Neuronal stem cell (in vitro differentiated cells): ENCODE measurements around the gene LRRC2.

Source experiments
- DNase-seq: peaks from one replicate; pipeline ENCODE4 v3.0.0-alpha.2; 2013; ENCODE audit warnings: low spot score
- H2AFZ ChIP-seq: one replicate; pipeline ENCODE4 v1.6.1; 2013; ENCODE audit warnings: mild to moderate bottlenecking, low read length, inconsistent platforms
- H2AK5ac ChIP-seq: 2 replicates; pipeline ENCODE4 v1.6.1; 2013; ENCODE audit warnings: low read depth, mild to moderate bottlenecking, inconsistent platforms, low read length, moderate library complexity, mixed read lengths
- H2BK120ac ChIP-seq: 2 replicates; pipeline ENCODE4 v1.6.1; 2013; ENCODE audit warnings: low read depth, mild to moderate bottlenecking, inconsistent platforms, low read length, moderate library complexity, mixed read lengths
- H2BK12ac ChIP-seq: one replicate; pipeline ENCODE4 v1.6.1; 2013; ENCODE audit warnings: low read length, inconsistent platforms
- H2BK15ac ChIP-seq: 2 replicates; pipeline ENCODE4 v1.6.1; 2013; ENCODE audit warnings: mild to moderate bottlenecking, low read length, inconsistent platforms, mixed read lengths
- H2BK5ac ChIP-seq: one replicate; pipeline ENCODE4 v1.6.1; 2013; ENCODE audit warnings: inconsistent platforms, mild to moderate bottlenecking, low read length, moderate library complexity
- H3K14ac ChIP-seq: one replicate; pipeline ENCODE4 v1.6.1; 2013; ENCODE audit warnings: low read length, inconsistent platforms
- H3K18ac ChIP-seq: 2 replicates; pipeline ENCODE4 v1.6.1; 2013; ENCODE audit warnings: low read length, inconsistent platforms
- H3K23ac ChIP-seq: 2 replicates; pipeline ENCODE4 v1.6.1; 2013; ENCODE audit warnings: low read depth, mild to moderate bottlenecking, mixed read lengths, low read length, inconsistent platforms; ENCODE audit not compliant: poor library complexity
- H3K27ac ChIP-seq: replicated peaks from 3 replicates; pipeline ENCODE4 v1.5.1; 2013; ENCODE audit warnings: low read length, inconsistent platforms
- H3K27me3 ChIP-seq, 3 experiments: 2 replicates each; pipeline ENCODE4 v1.6.1; 2013; ENCODE audit warnings: low read length in 3 of 3, mild to moderate bottlenecking in 2 of 3, inconsistent platforms in 1 of 3, low read depth in 1 of 3, mixed read lengths in 1 of 3, moderate library complexity in 1 of 3; ENCODE audit not compliant: control insufficient read depth in 3 of 3, insufficient read depth in 3 of 3
- H3K36me3 ChIP-seq, 2 donors: replicated peaks in 1 of 2; 2 replicates each; pipeline ENCODE4 v1.6.1; 2013; ENCODE audit warnings: low read length in 2 of 2; ENCODE audit not compliant: control insufficient read depth in 2 of 2, insufficient read depth in 2 of 2
- H3K4ac ChIP-seq: 2 replicates; pipeline ENCODE4 v1.6.1; 2013; ENCODE audit warnings: inconsistent platforms, mild to moderate bottlenecking, low read length, moderate library complexity
- H3K4me1 ChIP-seq, 2 donors: 1 replicate in 1 of 2; 2 replicates in 1 of 2; pipeline ENCODE4 v1.6.1; 2013; ENCODE audit warnings: low read length in 2 of 2, low read depth in 1 of 2; ENCODE audit not compliant: control insufficient read depth in 2 of 2, insufficient read depth in 1 of 2
- H3K4me2 ChIP-seq: one replicate; pipeline ENCODE4 v1.6.1; 2013; ENCODE audit warnings: mild to moderate bottlenecking, low read length, inconsistent platforms; ENCODE audit not compliant: insufficient read depth, poor library complexity, severe bottlenecking
- H3K4me3 ChIP-seq, 2 donors: 2 replicates each; pipeline ENCODE4 v1.5.1; 2013; ENCODE audit warnings: low read length in 2 of 2, mild to moderate bottlenecking in 2 of 2, inconsistent platforms in 1 of 2, moderate library complexity in 1 of 2
- H3K79me1 ChIP-seq: one replicate; pipeline ENCODE4 v1.6.1; 2013; ENCODE audit warnings: low read depth, mild to moderate bottlenecking, inconsistent platforms, low read length, moderate library complexity
- H3K9ac ChIP-seq: one replicate; pipeline ENCODE4 v1.6.1; 2013; ENCODE audit warnings: mild to moderate bottlenecking, low read depth, low read length, inconsistent platforms; ENCODE audit not compliant: poor library complexity
- H3K9me3 ChIP-seq, 2 donors: replicated peaks in 1 of 2; 2 replicates each; pipeline versions ENCODE3 to v1.6.1; 2013; ENCODE audit warnings: low read length in 2 of 2, mild to moderate bottlenecking in 2 of 2, inconsistent platforms in 1 of 2, low read depth in 1 of 2, mixed read lengths in 1 of 2, moderate library complexity in 1 of 2; ENCODE audit not compliant: control insufficient read depth in 2 of 2, insufficient read depth in 1 of 2
- H4K8ac ChIP-seq: one replicate; pipeline ENCODE4 v1.6.1; 2013; ENCODE audit warnings: low read depth, mild to moderate bottlenecking, inconsistent platforms, low read length, moderate library complexity
- H4K91ac ChIP-seq: one replicate; pipeline ENCODE4 v1.6.1; 2013; ENCODE audit warnings: low read length, low read depth, mild to moderate bottlenecking, inconsistent platforms; ENCODE audit not compliant: poor library complexity
- WGBS, 2 donors: extraction: QIAGEN DNeasy Blood & Tissue Kit; methylation state at CpG; one replicate each; pipeline ENCODE4 v1.1.7; 2013; ENCODE audit warnings: missing lambda C conversion rate in 2 of 2, mixed read lengths in 1 of 2; ENCODE audit not compliant: insufficient read length in 2 of 2, insufficient replicate concordance in 1 of 2; ENCODE audit errors: extremely low coverage in 2 of 2; 5-methylcytosine and 5-hydroxymethylcytosine counted together

LRRC2 gene

GRCh38 chr3:46503200-46503874 lies 62.8 kb downstream of the LRRC2 start:
- Histone ChIP-seq H3K27me3 (peaks cover 0 to 6% (median 0%) of the 10 kb centered on the region in 3 experiments), H4K91ac (no peak overlapping the region), H3K23ac (no peak overlapping the region), H3K9ac (no peak overlapping the region), H3K4me1 (peaks cover 0 to 1% of the 10 kb centered on the region in 2 donors), H2BK15ac (no peak overlapping the region), H3K36me3 (no peaks in the 10 kb centered on the region), H3K4me3 (no peak overlapping the region), H2BK5ac (no peak overlapping the region), H2AFZ (no peak overlapping the region), H3K14ac (no peak overlapping the region), H4K8ac (no peak overlapping the region), H2BK120ac (no peak overlapping the region), H3K79me1 (no peaks in the 10 kb centered on the region), H3K4me2 (no peak overlapping the region), H2AK5ac (no peak overlapping the region), H3K9me3 (no peaks in the 10 kb centered on the region), H3K27ac (no peak overlapping the region), H2BK12ac (no peak overlapping the region), H3K4ac (no peak overlapping the region), H3K18ac (no peak overlapping the region)
- no peak for DNase-seq
- WGBS, 2 donors = no CpG with 5 or more reads among the region's 7 CpGs

GRCh38 chr3:46501702-46502101 lies 64.4 kb downstream of the LRRC2 start:
- DNase-seq = no peak
- Histone ChIP-seq H3K79me1 (no peaks in the 10 kb centered on the region), H2BK15ac (no peak overlapping the region), H3K36me3 (no peaks in the 10 kb centered on the region), H2AK5ac (no peak overlapping the region), H3K4me1 (peaks cover 0 to 1% of the 10 kb centered on the region in 2 donors), H2BK5ac (no peak overlapping the region), H3K9me3 (no peaks in the 10 kb centered on the region), H3K23ac (no peak overlapping the region), H3K14ac (no peak overlapping the region), H2BK12ac (no peak overlapping the region), H4K91ac (no peak overlapping the region), H3K27ac (no peak overlapping the region), H3K9ac (no peak overlapping the region), H4K8ac (no peak overlapping the region), H3K27me3 (peaks cover 0 to 6% (median 0%) of the 10 kb centered on the region in 3 experiments), H2BK120ac (no peak overlapping the region), H3K4me2 (no peak overlapping the region), H3K4me3 (no peak overlapping the region), H2AFZ (no peak overlapping the region), H3K18ac (no peak overlapping the region), H3K4ac (no peak overlapping the region)
- no CpG with 5 or more reads among the region's 4 CpGs for WGBS, 2 donors

GRCh38 chr3:46500656-46501635 lies 65.2 kb downstream of the LRRC2 start:
- Histone ChIP-seq H3K4me3 (no peak overlapping the region), H3K9me3 (no peaks in the 10 kb centered on the region), H2BK15ac (no peak overlapping the region), H2BK120ac (no peak overlapping the region), H3K36me3 (no peaks in the 10 kb centered on the region), H3K79me1 (no peaks in the 10 kb centered on the region), H3K4ac (no peak overlapping the region), H4K8ac (no peak overlapping the region), H3K14ac (no peak overlapping the region), H3K23ac (no peak overlapping the region), H3K4me2 (no peak overlapping the region), H2BK12ac (no peak overlapping the region), H3K27ac (no peak overlapping the region), H2BK5ac (no peak overlapping the region), H3K9ac (no peak overlapping the region), H2AK5ac (no peak overlapping the region), H4K91ac (no peak overlapping the region), H2AFZ (no peak overlapping the region), H3K27me3 (peaks cover 0 to 6% (median 0%) of the 10 kb centered on the region in 3 experiments), H3K4me1 (peaks cover 0 to 1% of the 10 kb centered on the region in 2 donors), H3K18ac (no peak overlapping the region)
- no peak for DNase-seq
- no CpG with 5 or more reads among the region's 5 CpGs for WGBS, 2 donors

GRCh38 chr3:46498916-46499519 lies 67.1 kb downstream of the LRRC2 start:
- Histone ChIP-seq H3K9ac (no peak overlapping the region), H2AK5ac (no peak overlapping the region), H3K14ac (no peak overlapping the region), H3K4me3 (no peak overlapping the region), H3K4ac (no peak overlapping the region), H3K36me3 (no peaks in the 10 kb centered on the region), H3K9me3 (no peaks in the 10 kb centered on the region), H3K23ac (no peak overlapping the region), H2BK12ac (no peak overlapping the region), H3K27me3 (peaks cover 0 to 6% (median 0%) of the 10 kb centered on the region in 3 experiments), H3K4me1 (no peaks in the 10 kb centered on the region), H3K27ac (no peak overlapping the region), H4K91ac (no peak overlapping the region), H2BK120ac (no peak overlapping the region), H3K18ac (no peak overlapping the region), H2AFZ (no peak overlapping the region), H2BK15ac (no peak overlapping the region), H3K79me1 (no peaks in the 10 kb centered on the region), H4K8ac (no peak overlapping the region), H2BK5ac (no peak overlapping the region), H3K4me2 (no peak overlapping the region)
- DNase-seq = no peak
- no CpG with 5 or more reads among the region's 6 CpGs for WGBS, 2 donors
